B cell (primary cell): ENCODE data around the gene ABITRAM. TPM values are rescaled to one million over a fixed set of nuclear protein-coding genes. Genes with fewer than 3 reads are reported as not detected.
"Not testable (repeated sequence)": the region's sequence is repeated elsewhere in the genome, so short reads cannot be mapped to it uniquely, and the experiment has no call there.

Experiments
- ATAC-seq: fragments of 200-7000 bp; cut with Tn5 transposase; one replicate; pipeline ENCODE4 v1.10.0; 2021; ENCODE audit warnings: low read depth, mild to moderate bottlenecking, moderate number of reproducible peaks, moderate library complexity
- CTCF ChIA-PET: fragments of 350-600 bp; sonication (Branson Sonifier 250); formaldehyde crosslinking; loops from one replicate; lab custom pipeline; 2021; ENCODE audit warnings: antibody characterized with exemption, inconsistent platforms; lab: Charles Lee
- POLR2A ChIA-PET: fragments of 350-600 bp; sonication (Branson Sonifier 250); formaldehyde crosslinking; loops from one replicate; lab custom pipeline; 2021; ENCODE audit warnings: antibody characterized with exemption; lab: Charles Lee
- DNase-seq: peaks from one replicate; pipeline ENCODE4 v3.0.0; 2013
- H2AFZ ChIP-seq: 2 replicates; pipeline ENCODE4 v1.6.1; 2012; ENCODE audit warnings: mild to moderate bottlenecking, low read depth, low read length; ENCODE audit not compliant: insufficient read depth, poor library complexity, severe bottlenecking
- H3K27ac ChIP-seq, 2 donors: 1 replicate in 1 of 2; 2 replicates in 1 of 2; pipeline ENCODE4 v1.5.1; 2012 to 2013; ENCODE audit warnings: low read length in 2 of 2, mild to moderate bottlenecking in 2 of 2, moderate library complexity in 1 of 2
- H3K27me3 ChIP-seq, 4 experiments: fragments of 200-600 bp in 1 of 4; sonication (generic) in 1 of 4; replicated peaks in 1 of 4; 1 replicate in 2 of 4; 2 replicates in 2 of 4; pipeline versions ENCODE4 v1.6.1 to v1.7.0; 2013 to 2016; ENCODE audit warnings: low read length in 3 of 4, mild to moderate bottlenecking in 2 of 4, mixed read lengths in 1 of 4, moderate library complexity in 1 of 4; ENCODE audit not compliant: insufficient read depth in 4 of 4, control insufficient read depth in 3 of 4; ENCODE audit errors: control extremely low read depth in 1 of 4
- H3K36me3 ChIP-seq, 2 experiments: replicated peaks in 1 of 2; 1 replicate in 1 of 2; 2 replicates in 1 of 2; pipeline versions ENCODE4 v1.6.1 to v1.7.1; 2013; ENCODE audit warnings: low read length in 1 of 2; ENCODE audit not compliant: insufficient read depth in 2 of 2, control insufficient read depth in 1 of 2; ENCODE audit errors: control extremely low read depth in 1 of 2, extremely low read depth in 1 of 2
- H3K4me1 ChIP-seq, 2 donors: fragments of 200-600 bp in 1 of 2; sonication (generic) in 1 of 2; 1 replicate in 1 of 2; 2 replicates in 1 of 2; pipeline versions ENCODE4 v1.5.1 to v1.6.1; 2013 to 2017; ENCODE audit warnings: low read length in 2 of 2; ENCODE audit not compliant: control insufficient read depth in 2 of 2, insufficient read depth in 2 of 2
- H3K4me2 ChIP-seq: replicated peaks from 2 replicates; pipeline ENCODE3; 2012; ENCODE audit warnings: mild to moderate bottlenecking, low read depth, low read length; ENCODE audit not compliant: poor library complexity, severe bottlenecking
- H3K4me3 ChIP-seq, 5 experiments: fragments of 200-600 bp in 1 of 5; sonication (generic) in 1 of 5; 1 replicate in 3 of 5; 2 replicates in 2 of 5; pipeline versions ENCODE4 v1.5.1 to v1.7.0; 2011 to 2016; ENCODE audit warnings: low read length in 4 of 5, mild to moderate bottlenecking in 4 of 5, low read depth in 2 of 5, control low read depth in 1 of 5, moderate library complexity in 1 of 5; ENCODE audit not compliant: insufficient read depth in 1 of 5; ENCODE audit errors: control extremely low read depth in 1 of 5, extremely low read depth in 1 of 5
- H3K79me2 ChIP-seq: fragments of 200-600 bp; sonication (generic); one replicate; pipeline ENCODE4 v1.6.0; 2016; ENCODE audit warnings: low read length; ENCODE audit not compliant: control insufficient read depth, insufficient read depth
- H3K9ac ChIP-seq: fragments of 200-600 bp; sonication (generic); 2 replicates; pipeline ENCODE4 v1.6.1; 2017; ENCODE audit warnings: mild to moderate bottlenecking, low read length, moderate library complexity
- H3K9me3 ChIP-seq, 3 donors: one replicate each; pipeline versions ENCODE4 v1.6.1 to v1.7.1; 2013; ENCODE audit warnings: low read length in 2 of 3; ENCODE audit not compliant: control insufficient read depth in 2 of 3, insufficient read depth in 1 of 3; ENCODE audit errors: control extremely low read depth in 1 of 3
- H4K20me1 ChIP-seq: 2 replicates; pipeline ENCODE4 v1.6.0; 2012; ENCODE audit warnings: mild to moderate bottlenecking, low read length; ENCODE audit not compliant: insufficient read depth, control insufficient read depth, poor library complexity, severe bottlenecking
- H3K27ac Mint-ChIP-seq: one replicate; pipeline ENCODE4 v1.8.0; 2021; ENCODE audit warnings: mixed read lengths
- H3K27me3 Mint-ChIP-seq: one replicate; pipeline ENCODE4 v1.8.0; 2021; ENCODE audit warnings: mixed read lengths
- H3K4me1 Mint-ChIP-seq: one replicate; pipeline ENCODE4 v1.8.0; 2021; ENCODE audit warnings: mixed read lengths
- H3K4me3 Mint-ChIP-seq: one replicate; pipeline ENCODE4 v1.8.0; 2021; ENCODE audit warnings: mixed read lengths
- H3K9me3 Mint-ChIP-seq: one replicate; pipeline ENCODE4 v1.8.0; 2022; ENCODE audit warnings: mixed read lengths; ENCODE audit not compliant: insufficient read depth
- CTCF ChIP-seq: fragments of 200-600 bp; IDR thresholded peaks from one replicate; pipeline ENCODE4 v1.8.0; 2022; ENCODE audit warnings: antibody characterized with exemption, mild to moderate bottlenecking
- EZH2 ChIP-seq: IDR thresholded peaks from 2 replicates; pipeline ENCODE4 v1.6.1; 2012; ENCODE audit warnings: borderline replicate concordance, low read depth, mild to moderate bottlenecking, moderate library complexity, low read length; ENCODE audit not compliant: insufficient read depth, poor library complexity, severe bottlenecking
- WGBS: methylation state at CpG from one replicate; pipeline ENCODE4 v1.1.5; 2013; ENCODE audit warnings: missing lambda C conversion rate; ENCODE audit not compliant: insufficient coverage; 5-methylcytosine and 5-hydroxymethylcytosine counted together
- intact Hi-C: fragments of 100-400 bp; cut with micrococcal nuclease; formaldehyde crosslinking; loops from one replicate; pipeline ENCODE4 v1.10.0; 2022
- polyA plus RNA-seq: library from polyadenylated mRNA; depleted of rRNA; stranded (reverse); fragments of >200 nt; gene quantifications from 2 replicates; pipeline ENCODE4 v1.2.3, GENCODE V29; 2012
- total RNA-seq, 2 donors: library from RNA; stranded (reverse); fragments of 120-200 nt in 1 of 2; gene quantifications; 1 replicate in 1 of 2; 2 replicates in 1 of 2; pipeline versions ENCODE4 v1.2.3 to v1.2.4, GENCODE V29; 2013 to 2022

ABITRAM gene
- total and polyA plus RNA-seq, 2 donors (not counting 1 experiment from before 2014, with no cell fraction given): 6.6 to 8.3 TPM

DNA sequence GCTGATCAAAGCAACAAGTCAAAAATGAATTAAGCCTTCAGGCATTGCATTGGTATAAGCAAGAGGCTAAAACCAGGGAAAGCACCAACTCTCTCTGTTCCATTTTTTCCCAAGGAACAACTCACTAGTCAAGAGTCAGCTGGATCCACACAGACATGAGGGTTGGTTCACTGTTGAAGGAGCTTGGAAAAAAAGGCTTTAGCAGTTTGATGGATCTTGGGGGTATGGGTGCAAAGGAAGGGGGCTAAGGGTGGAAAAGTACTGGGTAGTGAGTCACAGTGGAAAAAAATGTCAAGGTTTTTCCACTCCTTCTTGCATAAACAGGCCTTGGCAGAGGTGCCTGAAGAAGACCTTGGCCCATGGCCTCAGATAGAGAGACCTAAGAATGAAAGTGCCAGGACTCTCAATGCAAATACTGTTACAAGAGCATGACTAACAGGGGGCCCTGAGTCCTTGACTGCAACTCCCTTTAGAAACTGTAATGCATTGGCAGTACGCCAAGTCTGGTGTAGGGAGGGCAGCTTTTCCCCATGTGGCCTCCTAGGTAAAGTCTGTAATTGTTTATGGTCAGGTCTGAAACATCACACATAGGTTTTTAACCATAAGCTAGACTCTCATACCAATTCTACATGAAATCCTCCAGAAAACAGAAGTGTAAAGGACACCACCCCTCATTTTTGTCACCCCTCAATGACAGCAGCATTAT lies 48.4 kb upstream of the ABITRAM start:
- Histone ChIP-seq H3K4me1 (no peaks in the 10 kb centered on the region), H3K9ac (no peak overlapping the region), H2AFZ (no peak overlapping the region), H3K27me3 (no peaks in the 10 kb centered on the region), H3K79me2 (no peaks in the 10 kb centered on the region), H3K4me3 (no peak overlapping the region), H3K9me3 (no peaks in the 10 kb centered on the region), H4K20me1 (no peaks in the 10 kb centered on the region), H3K27ac (no peak overlapping the region), H3K36me3 (peaks cover 9 to 38% of the 10 kb centered on the region in 2 experiments), H3K4me2 (no peak overlapping the region)
- DNase-seq (no peak), ATAC-seq (no peak)
- Mint-ChIP-seq H3K9me3 (no peaks in the 10 kb centered on the region), H3K27ac (no peak overlapping the region), H3K27me3 (no peaks in the 10 kb centered on the region), H3K4me1 (no peaks in the 10 kb centered on the region), H3K4me3 (no peak overlapping the region)
- intact Hi-C loops: no loop called here
- 67% methylated on average over 1 of the region's 1 CpG for WGBS
- POLR2A ChIA-PET: no interaction called here
- CTCF ChIA-PET: no interaction called here
- no peak for TF ChIP-seq EZH2
- no peak for TF ChIP-seq CTCF

GRCh38 chr9:108886594-108887271 lies 47.5 kb upstream of the ABITRAM start:
- H3K9me3 ChIP-seq, H3K4me1 ChIP-seq, H3K27ac ChIP-seq, CTCF ChIA-PET, H3K9me3 Mint-ChIP-seq, POLR2A ChIA-PET, DNase-seq, H3K4me3 Mint-ChIP-seq, H3K27ac Mint-ChIP-seq, H4K20me1 ChIP-seq, H2AFZ ChIP-seq, H3K4me3 ChIP-seq, H3K79me2 ChIP-seq, H3K27me3 ChIP-seq, H3K4me1 Mint-ChIP-seq, intact Hi-C loops, H3K27me3 Mint-ChIP-seq, H3K4me2 ChIP-seq, ATAC-seq, H3K9ac ChIP-seq: not testable (repeated sequence)
- WGBS: 100% methylated on average over 2 of the region's 3 CpGs
- H3K36me3 ChIP-seq: peaks cover 7 to 45% of the 10 kb centered on the region in 2 experiments
